Upper lobe of left lung (tissue), 4 donors: ENCODE data around the gene BHMT2.

Experiments used
- EP300 ChIP-seq, 4 donors: sonication (generic); formaldehyde crosslinking; IDR thresholded peaks; one replicate each; pipeline ENCODE4 v1.5.1; 2017; ENCODE audit warnings: antibody characterized with exemption in 4 of 4, control low read depth in 2 of 4
- POLR2A ChIP-seq, 4 donors: fragments of 450-650 bp; IDR thresholded peaks; one replicate each; pipeline ENCODE4 v1.5.1; 2016 to 2017; ENCODE audit warnings: antibody characterized with exemption in 4 of 4, mild to moderate bottlenecking in 2 of 4
- TF ChIP-seq, protein P1 (sequence below), 6 experiments: fragments of 450-650 bp in 4 of 6; fragments of 200-600 bp in 2 of 6; sonication (generic) in 2 of 6; IDR thresholded peaks; one replicate each; pipeline ENCODE4 v1.5.1; 2016 to 2019; ENCODE audit warnings: antibody characterized with exemption in 6 of 6

DNA sequence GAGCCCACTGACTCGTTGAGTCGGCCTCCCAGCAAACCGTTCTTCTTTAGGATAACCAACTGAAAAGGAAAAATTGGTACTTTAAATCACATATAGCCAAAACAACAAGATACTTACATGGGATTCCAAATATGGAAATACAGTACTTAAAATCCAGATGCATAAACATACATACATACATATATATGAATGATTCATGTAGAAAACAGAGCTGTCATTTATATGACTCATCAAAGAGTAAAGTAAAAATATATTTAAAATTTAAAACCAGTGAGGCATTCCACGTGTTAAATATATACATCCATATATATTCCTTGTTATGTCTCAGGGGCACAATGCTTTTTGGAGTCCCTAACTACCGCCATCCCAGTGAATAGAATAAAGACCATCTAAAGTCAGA is 36.8 kb upstream of the BHMT2 start:
- TF ChIP-seq, protein P1, sequence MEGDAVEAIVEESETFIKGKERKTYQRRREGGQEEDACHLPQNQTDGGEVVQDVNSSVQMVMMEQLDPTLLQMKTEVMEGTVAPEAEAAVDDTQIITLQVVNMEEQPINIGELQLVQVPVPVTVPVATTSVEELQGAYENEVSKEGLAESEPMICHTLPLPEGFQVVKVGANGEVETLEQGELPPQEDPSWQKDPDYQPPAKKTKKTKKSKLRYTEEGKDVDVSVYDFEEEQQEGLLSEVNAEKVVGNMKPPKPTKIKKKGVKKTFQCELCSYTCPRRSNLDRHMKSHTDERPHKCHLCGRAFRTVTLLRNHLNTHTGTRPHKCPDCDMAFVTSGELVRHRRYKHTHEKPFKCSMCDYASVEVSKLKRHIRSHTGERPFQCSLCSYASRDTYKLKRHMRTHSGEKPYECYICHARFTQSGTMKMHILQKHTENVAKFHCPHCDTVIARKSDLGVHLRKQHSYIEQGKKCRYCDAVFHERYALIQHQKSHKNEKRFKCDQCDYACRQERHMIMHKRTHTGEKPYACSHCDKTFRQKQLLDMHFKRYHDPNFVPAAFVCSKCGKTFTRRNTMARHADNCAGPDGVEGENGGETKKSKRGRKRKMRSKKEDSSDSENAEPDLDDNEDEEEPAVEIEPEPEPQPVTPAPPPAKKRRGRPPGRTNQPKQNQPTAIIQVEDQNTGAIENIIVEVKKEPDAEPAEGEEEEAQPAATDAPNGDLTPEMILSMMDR (IDR thresholded peaks at IDR 0.05) = no peak
- TF ChIP-seq POLR2A (IDR thresholded peaks at IDR 0.05) = no peak
- no peak for TF ChIP-seq EP300 (IDR thresholded peaks at IDR 0.05)
